Epidermal melanocyte (primary cell): ENCODE data around the gene PDE4B.
"Not testable (repeated sequence)": the region's sequence is repeated elsewhere in the genome, so short reads cannot be mapped to it uniquely, and the experiment has no call there.

Experiments used
- DNase-seq: peaks from one replicate; pipeline ENCODE4 v3.0.0; 2011; ENCODE audit warnings: low spot score; ENCODE audit not compliant: insufficient read length

The PDE4B gene

GRCh38 chr1:65952696-65953095 lies 160.0 kb downstream of the PDE4B start:
- DNase-seq = no peak

DNA sequence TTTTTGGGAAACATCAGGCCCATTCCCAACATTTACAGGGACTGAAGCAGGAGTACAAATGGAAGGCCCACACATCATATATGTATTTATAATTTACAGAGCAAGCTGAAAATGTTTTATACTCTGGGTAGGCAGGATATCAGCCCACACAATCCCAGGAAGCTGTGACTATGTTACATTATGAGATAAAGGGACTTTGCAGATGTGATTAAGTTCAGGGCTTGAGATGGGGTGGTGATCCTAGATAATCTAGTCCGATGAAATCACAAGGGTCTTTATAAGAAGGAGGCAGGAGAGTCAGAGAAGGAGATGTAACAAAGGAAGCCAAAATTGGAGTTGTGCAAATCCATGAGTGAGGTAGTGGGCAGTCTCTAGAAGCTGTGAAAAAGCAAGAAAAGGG lies 160.5 kb downstream of the PDE4B start:
- DNase-seq = no peak

- peak; percentile 34 for DNase-seq
These were observed 162.4 kb downstream of the PDE4B start for GRCh38 chr1:65955071-65955470.

GRCh38 chr1:65955503-65955902 lies 162.8 kb downstream of the PDE4B start:
- no peak for DNase-seq

DNA sequence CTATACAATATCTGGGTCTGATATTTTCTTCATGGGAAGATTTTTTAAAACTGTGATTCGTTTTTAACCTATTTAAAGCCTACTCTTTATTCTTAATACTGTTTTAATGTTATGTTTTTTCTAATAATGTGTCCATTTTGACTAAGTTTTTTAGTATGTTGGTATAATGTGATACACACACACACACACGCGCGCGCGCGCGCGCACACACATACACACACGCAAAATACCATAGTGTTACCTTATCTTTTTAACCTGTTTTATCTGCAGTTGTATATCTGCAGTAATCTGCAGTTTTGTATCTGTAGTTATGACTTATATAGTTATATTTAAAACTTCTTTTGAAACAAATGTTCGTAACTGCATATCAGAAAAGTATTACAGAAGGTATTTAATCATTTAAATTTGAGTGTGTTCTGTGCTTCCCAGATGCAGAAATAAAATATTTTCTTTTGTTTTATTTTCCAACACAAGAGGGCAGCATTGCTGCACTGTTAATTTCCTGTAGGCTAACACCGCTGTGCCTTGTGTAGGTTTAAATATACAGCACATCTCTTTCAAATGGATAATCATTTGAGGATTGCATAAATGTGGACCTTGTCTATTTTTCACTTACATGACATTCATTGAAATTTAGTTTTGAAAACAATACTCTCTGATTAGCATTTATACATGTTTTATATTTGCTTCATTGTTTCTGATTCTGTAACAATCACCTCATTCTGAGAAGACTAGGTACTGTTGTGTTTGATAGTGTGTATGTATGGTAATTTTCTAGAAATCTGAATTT lies 166.1 kb downstream of the PDE4B start:
- peak; percentile 34 for DNase-seq

DNA sequence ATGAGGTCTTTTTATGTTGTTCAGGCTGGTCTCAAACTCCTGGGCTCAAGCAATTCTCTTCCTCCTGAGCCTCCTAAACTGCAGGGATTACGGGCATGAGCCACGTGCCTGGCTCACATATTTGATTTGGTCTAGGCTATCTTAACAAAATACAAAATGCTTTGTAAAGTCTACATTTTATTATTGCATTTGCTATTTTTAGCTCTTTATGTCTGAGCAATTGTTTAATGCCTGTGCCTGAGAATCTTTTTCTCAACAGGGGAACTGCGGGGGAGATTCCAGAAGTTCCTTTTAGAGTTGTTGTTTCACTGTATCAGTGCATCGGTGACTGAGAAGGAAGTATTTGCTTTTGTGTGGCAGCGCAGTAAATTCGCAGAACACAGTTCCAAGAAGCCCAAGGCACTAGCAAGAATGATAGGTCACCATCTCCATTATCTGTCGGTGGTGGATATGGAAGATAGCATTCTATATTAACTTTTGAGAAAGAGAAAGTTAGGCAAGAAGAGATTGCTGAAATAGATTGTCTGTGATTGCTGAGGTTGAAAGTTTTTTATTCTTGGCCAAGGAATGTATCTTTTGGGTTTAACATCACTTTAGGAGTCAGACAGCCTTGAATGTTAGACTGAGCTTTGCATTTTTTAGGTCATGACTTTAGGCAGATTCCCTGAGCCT lies 167.3 kb downstream of the PDE4B start:
- no peak for DNase-seq

GRCh38 chr1:65963156-65963888 lies 170.6 kb downstream of the PDE4B start:
- no peak for DNase-seq

GRCh38 chr1:65964123-65964522 lies 171.4 kb downstream of the PDE4B start:
- no peak for DNase-seq

GRCh38 chr1:65965112-65965996 lies 172.7 kb downstream of the PDE4B start:
- no peak for DNase-seq

- DNase-seq = not testable (repeated sequence)
These were observed 174.8 kb downstream of the PDE4B start for GRCh38 chr1:65967492-65967891.

GRCh38 chr1:65971547-65971946 lies 178.9 kb downstream of the PDE4B start:
- DNase-seq = no peak

GRCh38 chr1:65975708-65976107 lies 183.0 kb downstream of the PDE4B start:
- DNase-seq = no peak

- peak; percentile 45 for DNase-seq
These were observed 186.7 kb downstream of the PDE4B start for GRCh38 chr1:65979136-65980044.

DNA sequence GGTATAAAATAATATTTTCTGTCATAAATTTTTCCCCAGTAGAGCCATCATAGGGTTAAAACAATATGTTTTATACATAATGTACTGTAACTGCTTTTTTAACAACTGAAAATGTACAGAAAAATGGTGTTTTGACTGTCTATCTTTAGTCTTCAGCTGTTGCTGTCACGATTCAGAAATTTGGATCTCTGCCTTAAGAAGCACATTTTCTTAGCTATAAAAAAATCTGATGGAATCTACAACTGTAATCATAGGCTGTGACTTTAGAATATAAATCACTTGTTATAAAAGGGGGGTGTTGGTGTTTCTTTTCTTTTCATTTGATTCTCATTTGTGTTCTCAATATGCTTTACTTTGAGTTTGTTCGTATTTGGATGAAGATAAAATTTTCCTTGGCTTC lies 187.5 kb downstream of the PDE4B start:
- DNase-seq = no peak

DNA sequence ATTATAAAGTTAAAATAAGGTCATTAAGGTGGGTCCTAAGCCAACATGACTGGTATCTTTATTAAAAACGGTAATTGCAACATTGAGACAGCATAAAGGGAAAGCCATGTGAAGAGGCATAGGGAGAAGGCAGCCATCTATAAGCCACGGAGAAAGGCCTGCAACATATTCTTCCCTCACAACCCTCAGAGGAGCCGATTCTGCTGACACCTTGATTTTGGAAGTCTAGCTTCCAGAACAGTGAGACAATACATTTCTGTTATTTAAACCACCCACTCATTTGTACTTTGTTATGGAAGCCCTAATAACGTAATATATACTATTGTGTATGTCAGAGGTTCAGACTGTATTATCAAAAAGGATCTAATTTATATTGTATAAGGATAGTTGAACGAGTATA lies 190.8 kb downstream of the PDE4B start:
- no peak for DNase-seq

GRCh38 chr1:65985393-65986066 lies 192.8 kb downstream of the PDE4B start:
- DNase-seq = no peak

DNA sequence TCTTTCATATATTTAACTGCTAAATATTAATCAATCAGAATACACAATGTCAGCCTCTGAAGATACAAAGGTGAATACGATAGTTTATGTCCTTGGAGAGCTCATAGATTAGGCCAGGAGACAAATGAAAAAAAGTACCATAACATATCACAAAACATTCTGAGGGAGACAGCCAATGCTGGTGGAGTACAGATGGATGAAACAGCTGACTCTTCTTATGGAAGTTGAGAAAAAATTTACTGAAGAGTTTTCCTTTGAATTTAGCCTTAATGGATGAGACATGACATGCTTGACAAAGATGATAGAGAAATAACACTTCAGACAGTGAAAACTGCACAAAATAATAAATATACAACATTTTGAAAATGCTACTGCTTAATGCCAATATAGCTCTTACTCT lies 193.5 kb downstream of the PDE4B start:
- DNase-seq = no peak

DNA sequence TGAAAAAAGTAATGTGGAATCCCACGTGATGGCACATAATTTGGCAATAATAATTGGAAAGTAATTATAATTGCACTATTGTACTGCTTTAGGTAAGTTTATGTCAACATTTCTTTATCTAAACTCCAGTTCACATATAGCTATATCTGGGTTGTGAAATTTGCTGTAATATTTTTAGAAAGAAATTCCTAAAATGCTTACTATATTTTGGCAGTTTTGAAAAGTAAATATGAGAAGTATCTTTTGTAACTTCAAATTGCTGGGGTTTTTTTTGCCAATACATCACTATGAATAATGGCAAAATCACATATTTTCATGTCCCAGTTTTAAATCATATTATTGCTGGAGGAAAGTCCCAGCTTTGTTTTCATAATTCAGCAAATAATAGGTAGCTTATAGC lies 197.5 kb downstream of the PDE4B start:
- DNase-seq = no peak

DNA sequence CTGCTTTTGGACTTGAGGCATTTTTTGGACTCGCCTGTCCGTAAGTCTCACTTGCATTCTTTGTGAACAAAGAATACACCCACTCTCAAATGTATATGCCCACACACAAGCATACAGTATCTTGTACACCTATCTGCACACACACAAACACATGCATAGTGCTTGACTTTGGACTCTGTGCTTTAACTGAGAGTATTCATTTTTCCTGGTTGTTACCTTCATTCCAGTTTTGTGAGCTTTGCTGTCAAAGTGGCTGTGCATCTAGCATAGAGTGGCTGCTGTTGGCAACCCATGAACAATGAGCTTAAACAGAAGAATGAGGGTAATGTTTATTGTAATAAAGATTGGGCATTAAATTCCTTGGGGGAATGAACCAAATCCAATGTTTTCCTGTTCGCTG lies 199.0 kb downstream of the PDE4B start:
- no peak for DNase-seq
